ENCODE data around the gene VMAC. TPM values are rescaled to one million over a fixed set of nuclear protein-coding genes. Genes with fewer than 3 reads are reported as not detected.

VMAC gene
- total RNA-seq, 1 donor from 2014 or later = 2.5 TPM

DNA sequence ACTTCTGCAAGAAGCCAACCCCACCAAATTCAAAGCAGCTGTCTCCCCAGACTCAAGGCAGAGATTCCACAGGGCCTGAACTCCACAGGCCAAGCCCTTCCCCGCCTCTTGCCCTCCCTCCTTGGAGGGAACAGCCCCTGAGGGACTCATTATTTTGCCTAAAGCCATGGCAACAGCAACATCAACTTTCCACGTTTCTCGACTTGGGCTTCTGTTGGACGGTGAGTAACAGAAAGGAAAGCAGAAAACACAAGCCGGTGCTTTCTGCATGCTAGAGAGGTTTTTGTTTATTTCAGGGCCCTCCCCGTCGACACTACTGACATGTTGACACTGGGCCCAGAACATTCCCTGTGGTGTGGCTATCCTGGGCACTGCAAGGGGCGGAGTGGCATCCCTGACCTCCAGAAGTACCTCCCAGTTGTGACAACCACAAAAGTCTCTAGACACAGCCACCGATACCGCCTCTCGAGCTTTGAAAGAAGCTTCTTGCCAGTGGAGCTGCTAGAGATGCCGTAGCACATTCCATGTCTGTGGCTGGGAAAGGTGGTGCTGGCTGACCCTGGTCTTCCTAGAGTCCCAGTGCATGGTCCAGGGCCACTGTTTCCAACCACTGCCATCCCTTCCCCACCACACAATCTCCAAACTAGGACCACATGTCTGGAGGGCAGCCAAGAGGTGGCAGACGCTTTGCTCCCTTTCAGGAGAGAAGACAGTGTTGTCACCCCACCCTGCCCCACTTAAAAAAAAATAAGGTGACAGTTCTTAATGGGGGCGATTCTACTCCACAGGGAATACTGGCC is 22.2 kb downstream of the VMAC start:
- peaks cover 26% of the 10 kb centered on the region for H3K4me1 ChIP-seq
- intact Hi-C loops (cut with micrococcal nuclease) = no loop called here

DNA sequence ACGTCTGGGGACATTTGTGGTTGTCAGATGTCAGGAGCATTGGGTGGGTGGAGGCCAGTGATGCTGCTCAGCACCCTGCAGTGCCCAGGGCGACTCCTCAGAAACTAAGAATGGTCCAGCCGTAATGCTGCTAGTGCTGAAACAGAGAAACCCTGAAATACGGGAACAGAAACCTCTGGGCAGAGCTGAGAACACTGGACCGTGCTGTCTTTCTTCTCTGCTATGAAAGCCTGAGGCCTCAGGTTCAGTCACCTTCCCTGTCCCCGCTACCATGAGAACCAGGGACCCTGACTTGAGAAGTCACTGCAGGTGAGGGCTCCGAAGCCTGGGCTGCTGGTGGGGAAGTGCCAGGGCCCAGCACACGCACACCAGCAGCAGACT is 22.8 kb downstream of the VMAC start:
- Histone ChIP-seq H3K27me3 (ENCODE audit: low read depth) (no peaks in the 10 kb centered on the region), H3K4me1 (peaks cover 26% of the 10 kb centered on the region), H3K9me3 (replicated peaks) (no peaks in the 10 kb centered on the region), H3K4me3 (no peak overlapping the region), H3K27ac (replicated peaks) (peak overlapping the region; percentile 80), H3K36me3 (peaks cover 94% of the 10 kb centered on the region)
- intact Hi-C loops (cut with micrococcal nuclease) = no loop called here
- DNase-seq = no peak
- TF ChIP-seq, protein P1, sequence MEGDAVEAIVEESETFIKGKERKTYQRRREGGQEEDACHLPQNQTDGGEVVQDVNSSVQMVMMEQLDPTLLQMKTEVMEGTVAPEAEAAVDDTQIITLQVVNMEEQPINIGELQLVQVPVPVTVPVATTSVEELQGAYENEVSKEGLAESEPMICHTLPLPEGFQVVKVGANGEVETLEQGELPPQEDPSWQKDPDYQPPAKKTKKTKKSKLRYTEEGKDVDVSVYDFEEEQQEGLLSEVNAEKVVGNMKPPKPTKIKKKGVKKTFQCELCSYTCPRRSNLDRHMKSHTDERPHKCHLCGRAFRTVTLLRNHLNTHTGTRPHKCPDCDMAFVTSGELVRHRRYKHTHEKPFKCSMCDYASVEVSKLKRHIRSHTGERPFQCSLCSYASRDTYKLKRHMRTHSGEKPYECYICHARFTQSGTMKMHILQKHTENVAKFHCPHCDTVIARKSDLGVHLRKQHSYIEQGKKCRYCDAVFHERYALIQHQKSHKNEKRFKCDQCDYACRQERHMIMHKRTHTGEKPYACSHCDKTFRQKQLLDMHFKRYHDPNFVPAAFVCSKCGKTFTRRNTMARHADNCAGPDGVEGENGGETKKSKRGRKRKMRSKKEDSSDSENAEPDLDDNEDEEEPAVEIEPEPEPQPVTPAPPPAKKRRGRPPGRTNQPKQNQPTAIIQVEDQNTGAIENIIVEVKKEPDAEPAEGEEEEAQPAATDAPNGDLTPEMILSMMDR (IDR thresholded peaks at IDR 0.05; ENCODE audit: borderline replicate concordance) = no peak

More for the DNA sequence above, 22.2 kb downstream of the VMAC start:
- Histone ChIP-seq H3K27me3 (ENCODE audit: low read depth) (no peaks in the 10 kb centered on the region), H3K4me3 (peak overlapping the region; percentile 11), H3K9me3 (replicated peaks) (no peaks in the 10 kb centered on the region), H3K27ac (replicated peaks) (peak overlapping the region; percentile 80), H3K36me3 (peaks cover 94% of the 10 kb centered on the region)
- TF ChIP-seq, protein P1 (IDR thresholded peaks at IDR 0.05; ENCODE audit: borderline replicate concordance) = peak; percentile 18
- DNase-seq = peak; percentile 58

DNA sequence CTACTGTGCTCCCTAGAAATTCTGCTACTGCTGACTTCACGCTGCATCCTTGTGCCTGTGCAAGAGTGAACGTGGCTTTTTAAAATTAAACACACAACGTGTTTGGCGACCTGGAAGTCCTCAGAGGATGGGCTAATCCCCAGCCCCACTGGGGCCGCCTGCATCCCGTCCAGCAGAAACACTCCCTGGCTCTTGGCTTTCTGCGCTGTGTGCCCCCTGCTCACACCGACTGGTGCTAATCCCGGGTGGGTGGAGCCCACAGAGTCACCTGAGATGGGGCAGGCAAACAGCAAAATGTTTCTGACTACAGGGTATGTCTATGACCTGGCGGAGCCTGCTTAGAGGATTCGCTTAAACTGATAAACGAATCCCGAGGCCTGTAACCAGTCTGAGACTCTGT is 24.5 kb downstream of the VMAC start:
- TF ChIP-seq, protein P1 (IDR thresholded peaks at IDR 0.05; ENCODE audit: borderline replicate concordance) = no peak
- H3K27me3 ChIP-seq (ENCODE audit: low read depth) = no peaks in the 10 kb centered on the region
- intact Hi-C loops (cut with micrococcal nuclease) = no loop called here
- peaks cover 90% of the 10 kb centered on the region for H3K36me3 ChIP-seq
- H3K4me1 ChIP-seq = peaks cover 40% of the 10 kb centered on the region
- no peak for DNase-seq
- no peaks in the 10 kb centered on the region for H3K9me3 ChIP-seq (replicated peaks)
- H3K4me3 ChIP-seq = no peak overlapping the region
- no peak overlapping the region for H3K27ac ChIP-seq (replicated peaks)

DNA sequence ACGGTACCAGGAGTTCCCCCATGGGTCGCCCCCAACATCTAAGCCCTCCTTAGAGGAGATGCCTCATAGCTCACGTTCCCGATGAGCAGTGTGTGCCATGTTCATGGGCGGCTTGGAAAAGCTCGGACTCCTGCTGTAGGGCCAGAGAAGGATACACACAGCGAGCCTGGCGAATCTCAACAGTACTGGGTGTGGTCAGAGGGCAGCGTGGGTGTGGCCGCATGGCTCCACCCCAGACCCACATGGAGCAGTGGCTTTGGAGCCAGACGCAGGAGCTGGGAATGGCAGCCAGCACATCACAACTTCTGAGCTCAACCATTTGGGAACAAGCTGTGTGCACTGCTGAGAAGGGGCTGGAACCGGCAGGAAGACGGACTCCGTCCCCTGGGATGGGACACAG is 25.0 kb downstream of the VMAC start:
- Histone ChIP-seq H3K4me1 (peaks cover 44% of the 10 kb centered on the region), H3K27ac (replicated peaks) (no peak overlapping the region)
- DNase-seq = no peak

DNA sequence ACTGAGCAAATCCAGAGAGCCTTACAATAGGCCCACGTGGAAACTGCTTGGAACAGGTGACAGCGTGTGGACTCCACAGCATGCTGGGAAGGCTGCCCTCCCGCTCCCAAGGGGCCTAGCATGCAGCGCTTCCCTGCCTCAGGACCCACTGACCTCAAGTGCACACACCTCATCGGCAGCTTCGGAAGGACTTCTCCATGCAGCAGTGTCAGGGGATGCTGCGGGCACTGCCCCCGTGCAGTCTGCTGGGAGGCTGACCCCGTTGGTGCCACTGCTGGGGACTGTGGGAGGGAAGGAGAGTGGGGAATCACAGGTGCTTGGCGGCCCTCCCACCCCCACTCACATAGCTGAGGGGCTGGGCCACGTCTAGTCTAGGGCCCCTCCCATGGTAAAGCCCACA is 26.6 kb downstream of the VMAC start:
- H3K4me3 ChIP-seq = no peak overlapping the region
- intact Hi-C loops (cut with micrococcal nuclease) = no loop called here
- H3K9me3 ChIP-seq (replicated peaks) = no peaks in the 10 kb centered on the region
- H3K36me3 ChIP-seq = peaks cover 75% of the 10 kb centered on the region
- no peak for DNase-seq
- no peaks in the 10 kb centered on the region for H3K27me3 ChIP-seq (ENCODE audit: low read depth)
- H3K27ac ChIP-seq (replicated peaks) = no peak overlapping the region
- TF ChIP-seq, protein P1 (IDR thresholded peaks at IDR 0.05; ENCODE audit: borderline replicate concordance) = no peak
- H3K4me1 ChIP-seq = peaks cover 55% of the 10 kb centered on the region

More for the DNA sequence above, 25.0 kb downstream of the VMAC start:
- H3K4me3 ChIP-seq = no peak overlapping the region
- intact Hi-C loops (cut with micrococcal nuclease) = no loop called here
- peaks cover 86% of the 10 kb centered on the region for H3K36me3 ChIP-seq
- no peaks in the 10 kb centered on the region for H3K27me3 ChIP-seq (ENCODE audit: low read depth)
- no peaks in the 10 kb centered on the region for H3K9me3 ChIP-seq (replicated peaks)
- TF ChIP-seq, protein P1 (IDR thresholded peaks at IDR 0.05; ENCODE audit: borderline replicate concordance) = no peak

Measured in left ventricle myocardium inferior (tissue), 1 donor.